ENCODE measurements around the gene AKNA. TPM values are rescaled to one million over a fixed set of nuclear protein-coding genes. Genes with fewer than 3 reads are reported as not detected.

Gene AKNA
- total RNA-seq, 1 donor = 11.2 TPM

- peak; percentile 40 for DNase-seq (ENCODE audit: low read depth)
- TF ChIP-seq CTCF (IDR thresholded peaks at IDR 0.05; ENCODE audit: insufficient read depth, low read depth, low read length) = no peak
- peak overlapping the region; percentile 64 for H3K4me3 ChIP-seq (ENCODE audit: low read depth, low read length)
Measured at GRCh38 chr9:114386886-114387679, 699 bp downstream of the AKNA start.

- no peak for DNase-seq (ENCODE audit: low read depth)
- peak overlapping the region; percentile 64 for H3K4me3 ChIP-seq (ENCODE audit: low read depth, low read length)
- TF ChIP-seq CTCF (IDR thresholded peaks at IDR 0.05; ENCODE audit: insufficient read depth, low read depth, low read length) = no peak
Measured at GRCh38 chr9:114386361-114386885, 1.4 kb downstream of the AKNA start.

DNA sequence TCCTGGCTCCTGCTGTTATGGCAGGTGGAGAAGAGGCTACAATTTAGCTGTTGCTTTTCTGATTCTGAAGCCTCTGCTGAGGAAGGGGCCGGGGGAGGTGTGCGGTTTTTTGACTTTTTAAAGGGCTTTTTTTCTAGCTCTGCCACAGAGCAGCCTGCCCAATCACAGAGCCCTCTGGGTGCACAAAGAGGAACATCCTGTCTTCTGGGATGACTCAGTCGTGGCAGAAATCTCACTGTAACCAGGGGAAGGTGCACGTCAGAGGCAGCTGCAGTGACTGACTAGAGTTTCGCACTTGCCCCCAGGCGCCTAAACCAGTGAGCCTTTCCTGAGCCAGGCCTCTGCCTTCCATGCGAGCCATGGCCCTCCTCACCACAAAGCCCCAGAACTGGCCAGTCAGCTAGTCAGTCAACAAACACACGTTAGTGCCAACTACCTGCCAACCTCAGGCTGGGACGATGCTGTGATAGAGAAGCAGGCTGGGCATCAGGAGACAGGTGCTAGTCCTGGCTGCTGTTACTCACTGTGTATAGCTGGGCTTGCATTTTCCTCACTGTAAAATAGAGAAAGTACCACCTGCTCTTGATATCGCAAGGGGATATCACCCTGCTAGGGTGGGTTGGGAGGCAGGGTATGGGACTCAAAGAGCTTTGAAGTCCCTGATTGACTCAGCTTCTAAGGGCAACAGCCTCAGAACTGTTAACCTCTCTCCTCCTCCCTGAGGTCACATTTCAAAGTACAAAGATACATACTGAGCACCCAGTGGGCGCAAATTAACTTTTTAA, 2.2 kb downstream of the AKNA start:
- DNase-seq (ENCODE audit: low read depth) = peak; percentile 94
- no peak for TF ChIP-seq CTCF (IDR thresholded peaks at IDR 0.05; ENCODE audit: insufficient read depth, low read depth, low read length)
- H3K4me3 ChIP-seq (ENCODE audit: low read depth, low read length) = peak overlapping the region; percentile 64

DNA sequence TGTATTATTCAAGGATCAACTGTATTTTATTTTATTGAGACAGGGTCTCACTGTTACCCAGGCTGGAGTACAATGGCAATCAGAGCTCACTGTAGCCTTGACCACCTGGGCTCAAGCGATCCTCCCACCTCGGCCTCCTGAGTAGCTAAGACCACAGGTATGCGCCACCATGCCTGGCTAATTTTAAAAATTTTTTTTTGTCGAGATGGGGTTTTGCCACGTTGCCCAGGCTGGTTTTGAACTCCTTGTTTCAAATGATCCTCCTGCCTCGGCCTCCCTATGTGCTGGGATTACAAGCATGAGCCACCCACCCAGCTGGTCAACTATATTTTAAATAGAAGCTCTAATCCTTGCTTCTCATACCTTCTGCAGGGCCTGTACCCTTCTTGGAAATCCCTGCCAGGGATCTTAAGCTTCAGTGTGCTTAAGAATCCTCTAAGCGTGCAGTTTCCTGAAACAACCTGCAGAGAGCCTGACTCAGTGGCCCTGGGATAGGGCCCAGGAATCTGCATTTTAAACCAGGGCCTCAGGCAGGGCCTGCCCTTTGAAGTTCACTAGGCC, 2.9 kb downstream of the AKNA start:
- H3K4me3 ChIP-seq (ENCODE audit: low read depth, low read length) = no peak overlapping the region
- DNase-seq (ENCODE audit: low read depth) = no peak
- no peak for TF ChIP-seq CTCF (IDR thresholded peaks at IDR 0.05; ENCODE audit: insufficient read depth, low read depth, low read length)

DNA sequence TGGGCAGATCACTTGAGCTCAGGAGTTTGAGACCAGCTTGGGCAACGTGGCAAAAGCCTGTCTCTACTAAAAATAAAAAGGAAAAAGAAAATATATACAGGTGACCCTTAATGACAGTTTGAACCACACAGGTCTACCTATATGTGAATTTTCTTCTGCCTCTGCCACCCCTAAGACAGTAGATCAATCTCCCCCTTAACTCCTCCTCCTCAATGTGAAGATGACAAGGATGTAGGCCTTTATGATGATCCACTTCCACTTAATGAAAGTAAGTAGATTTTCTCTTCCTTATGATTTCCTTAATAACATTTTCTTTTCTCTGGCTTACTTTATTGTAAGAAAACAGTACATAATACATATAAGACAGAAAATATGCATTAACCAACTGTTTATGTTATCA, 3.4 kb downstream of the AKNA start:
- DNase-seq (ENCODE audit: low read depth) = no peak
- H3K4me3 ChIP-seq (ENCODE audit: low read depth, low read length) = no peak overlapping the region
- TF ChIP-seq CTCF (IDR thresholded peaks at IDR 0.05; ENCODE audit: insufficient read depth, low read depth, low read length) = no peak

GRCh38 chr9:114383521-114384231, 4.1 kb downstream of the AKNA start:
- DNase-seq (ENCODE audit: low read depth) = peak; percentile 77
- TF ChIP-seq CTCF (IDR thresholded peaks at IDR 0.05; ENCODE audit: insufficient read depth, low read depth, low read length) = no peak
- H3K4me3 ChIP-seq (ENCODE audit: low read depth, low read length) = no peak overlapping the region

All from fibroblast of villous mesenchyme (primary cell).